Activated T-helper 17 cell treated with anti-CD3 and anti-CD28 coated beads, Interleukin-2, amount 50 U/mL, for 72 hours (primary cell): ENCODE results near the gene DAAM2. TPM values are rescaled to one million over a fixed set of nuclear protein-coding genes. Genes with fewer than 3 reads are reported as not detected.

Source experiments
- ATAC-seq: fragments of 150-1000 bp; cut with Tn5 transposase; replicated peaks from 2 replicates; pipeline ENCODE4 v1.10.0; 2021; ENCODE audit warnings: mild to moderate bottlenecking, moderate library complexity
- H3K27ac Mint-ChIP-seq: one replicate; pipeline ENCODE4 v1.8.0; 2022; ENCODE audit warnings: mixed read lengths
- H3K27me3 Mint-ChIP-seq: one replicate; pipeline ENCODE4 v1.8.0; 2022; ENCODE audit warnings: mixed read lengths
- H3K36me3 Mint-ChIP-seq: one replicate; pipeline ENCODE4 v1.8.0; 2022; ENCODE audit warnings: low read depth, mild to moderate bottlenecking, mixed read lengths
- H3K4me1 Mint-ChIP-seq: one replicate; pipeline ENCODE4 v1.8.0; 2022; ENCODE audit warnings: mixed read lengths
- H3K4me3 Mint-ChIP-seq: one replicate; pipeline ENCODE4 v1.8.0; 2022; ENCODE audit warnings: mild to moderate bottlenecking, mixed read lengths
- H3K9me3 Mint-ChIP-seq: one replicate; pipeline ENCODE4 v1.8.0; 2022; ENCODE audit warnings: mixed read lengths
- total RNA-seq, 2 donors: library from RNA; stranded (reverse); gene quantifications; one replicate each; pipeline ENCODE4 v1.2.3, GENCODE V29; 2022

The DAAM2 gene
- total RNA-seq, 2 donors from 2014 or later, result not detected

DNA sequence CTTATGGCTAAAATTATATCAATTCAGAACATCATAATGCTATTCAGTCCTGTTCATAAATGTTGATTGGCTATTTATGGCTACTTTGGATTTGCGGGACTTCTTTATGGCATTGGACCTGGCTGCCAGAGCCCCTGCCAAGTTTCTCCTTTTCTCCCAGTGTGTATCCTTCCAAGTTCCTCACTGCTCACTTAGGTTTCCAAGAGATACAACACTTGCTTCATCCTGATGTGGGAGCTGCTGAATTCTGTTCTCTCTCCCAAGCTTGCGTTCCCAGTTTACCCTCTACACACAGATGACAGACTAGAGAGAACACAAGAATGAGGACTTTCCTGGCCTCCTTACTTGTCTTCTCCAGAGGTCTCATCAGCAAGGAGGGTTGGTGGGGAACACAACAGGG is 18.4 kb upstream of the DAAM2 start:
- no peak for ATAC-seq

GRCh38 chr6:39776581-39776980 is 15.6 kb upstream of the DAAM2 start:
- Mint-ChIP-seq H3K4me1 (no peaks in the 10 kb centered on the region), H3K4me3 (no peak overlapping the region), H3K9me3 (no peaks in the 10 kb centered on the region), H3K27ac (no peak overlapping the region), H3K27me3 (peaks cover 4% of the 10 kb centered on the region), H3K36me3 (no peaks in the 10 kb centered on the region)
- no peak for ATAC-seq

More for the DNA sequence above, 18.4 kb upstream of the DAAM2 start:
- Mint-ChIP-seq H3K27ac (no peak overlapping the region), H3K36me3 (no peaks in the 10 kb centered on the region), H3K4me1 (no peaks in the 10 kb centered on the region), H3K4me3 (no peak overlapping the region), H3K27me3 (peaks cover 15% of the 10 kb centered on the region), H3K9me3 (no peaks in the 10 kb centered on the region)

GRCh38 chr6:39777218-39777617 is 15.0 kb upstream of the DAAM2 start:
- H3K9me3 Mint-ChIP-seq, result no peaks in the 10 kb centered on the region
- H3K4me1 Mint-ChIP-seq, result no peaks in the 10 kb centered on the region
- no peak overlapping the region for H3K4me3 Mint-ChIP-seq
- H3K27ac Mint-ChIP-seq, result no peak overlapping the region
- H3K27me3 Mint-ChIP-seq, result peaks cover 4% of the 10 kb centered on the region
- ATAC-seq, result no peak
- H3K36me3 Mint-ChIP-seq, result no peaks in the 10 kb centered on the region

DNA sequence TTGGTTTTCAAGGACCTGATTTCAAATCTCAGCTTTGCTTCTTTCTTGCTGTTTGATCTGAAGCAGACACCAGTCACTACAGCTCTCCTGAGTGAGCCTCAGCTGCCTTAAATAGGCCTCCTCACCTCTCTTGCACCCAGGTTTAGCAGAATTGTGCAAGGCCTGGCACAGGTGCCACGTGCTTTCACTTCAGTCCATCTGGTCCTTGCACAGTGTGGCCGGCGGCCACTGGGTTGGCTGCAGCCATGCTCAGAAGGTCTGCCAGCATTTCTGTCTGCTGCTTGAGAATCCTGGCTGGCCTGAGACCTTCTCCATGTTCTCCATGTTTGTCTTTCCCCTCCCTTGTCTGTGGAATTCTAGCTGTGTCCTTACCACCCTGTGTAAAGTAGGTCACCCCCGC is 14.5 kb upstream of the DAAM2 start:
- no peaks in the 10 kb centered on the region for H3K9me3 Mint-ChIP-seq
- H3K27ac Mint-ChIP-seq, result no peak overlapping the region
- no peaks in the 10 kb centered on the region for H3K36me3 Mint-ChIP-seq
- no peaks in the 10 kb centered on the region for H3K4me1 Mint-ChIP-seq
- peaks cover 4% of the 10 kb centered on the region for H3K27me3 Mint-ChIP-seq
- ATAC-seq, result no peak
- H3K4me3 Mint-ChIP-seq, result no peak overlapping the region

- Mint-ChIP-seq H3K4me1 (no peaks in the 10 kb centered on the region), H3K9me3 (peaks cover 7% of the 10 kb centered on the region), H3K27me3 (peaks cover 7% of the 10 kb centered on the region), H3K4me3 (no peak overlapping the region), H3K27ac (no peak overlapping the region), H3K36me3 (no peaks in the 10 kb centered on the region)
- no peak for ATAC-seq
These were observed 13.5 kb upstream of the DAAM2 start for GRCh38 chr6:39778581-39779255.

GRCh38 chr6:39785281-39785680 is 6.9 kb upstream of the DAAM2 start:
- no peak for ATAC-seq
- Mint-ChIP-seq H3K36me3 (no peaks in the 10 kb centered on the region), H3K4me1 (no peaks in the 10 kb centered on the region), H3K27ac (no peak overlapping the region), H3K4me3 (no peak overlapping the region), H3K27me3 (peaks cover 3% of the 10 kb centered on the region), H3K9me3 (peaks cover 7% of the 10 kb centered on the region)

GRCh38 chr6:39786649-39787048 is 5.5 kb upstream of the DAAM2 start:
- ATAC-seq, result no peak
- Mint-ChIP-seq H3K36me3 (no peaks in the 10 kb centered on the region), H3K4me3 (no peak overlapping the region), H3K27ac (no peak overlapping the region), H3K27me3 (peaks cover 14% of the 10 kb centered on the region), H3K4me1 (no peaks in the 10 kb centered on the region), H3K9me3 (peaks cover 7% of the 10 kb centered on the region)

- no peak for ATAC-seq
- no peak overlapping the region for H3K4me3 Mint-ChIP-seq
- H3K9me3 Mint-ChIP-seq, result peaks cover 7% of the 10 kb centered on the region
- H3K27ac Mint-ChIP-seq, result no peak overlapping the region
- H3K27me3 Mint-ChIP-seq, result peaks cover 14% of the 10 kb centered on the region
- no peaks in the 10 kb centered on the region for H3K36me3 Mint-ChIP-seq
- no peaks in the 10 kb centered on the region for H3K4me1 Mint-ChIP-seq
These were observed 4.9 kb upstream of the DAAM2 start for GRCh38 chr6:39787322-39787721.

GRCh38 chr6:39790772-39791171 is 1.4 kb upstream of the DAAM2 start:
- ATAC-seq, result no peak
- Mint-ChIP-seq H3K27me3 (peaks cover 43% of the 10 kb centered on the region), H3K4me3 (no peak overlapping the region), H3K9me3 (no peaks in the 10 kb centered on the region), H3K4me1 (no peaks in the 10 kb centered on the region), H3K27ac (no peak overlapping the region), H3K36me3 (no peaks in the 10 kb centered on the region)

DNA sequence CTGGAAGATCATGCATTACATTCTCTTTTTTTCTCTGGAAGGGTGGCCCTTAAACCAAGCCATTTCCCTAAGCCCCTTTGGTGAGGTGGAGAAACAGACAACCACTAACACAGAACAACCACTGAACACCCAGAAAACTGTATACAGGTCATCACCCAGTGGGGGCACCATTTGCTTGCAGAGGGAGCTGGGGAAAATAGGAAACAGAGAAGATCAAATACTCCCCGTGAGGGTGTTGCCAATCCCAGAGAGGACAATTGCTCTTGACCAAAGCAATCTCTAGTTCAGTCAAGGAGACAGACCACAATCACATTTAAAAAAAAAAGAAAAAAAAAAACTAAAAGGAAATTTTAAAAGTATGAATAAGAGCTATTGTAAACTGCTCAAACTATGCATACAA is 865 bp upstream of the DAAM2 start:
- no peak overlapping the region for H3K27ac Mint-ChIP-seq

GRCh38 chr6:39792540-39793450 is 619 bp downstream of the DAAM2 start:
- Mint-ChIP-seq H3K36me3 (no peaks in the 10 kb centered on the region), H3K27ac (no peak overlapping the region), H3K4me1 (no peaks in the 10 kb centered on the region), H3K4me3 (no peak overlapping the region), H3K27me3 (peaks cover 46% of the 10 kb centered on the region), H3K9me3 (no peaks in the 10 kb centered on the region)
- no peak for ATAC-seq

More for the DNA sequence above, 865 bp upstream of the DAAM2 start:
- Mint-ChIP-seq H3K36me3 (no peaks in the 10 kb centered on the region), H3K4me3 (no peak overlapping the region), H3K27me3 (peaks cover 46% of the 10 kb centered on the region), H3K9me3 (no peaks in the 10 kb centered on the region), H3K4me1 (no peaks in the 10 kb centered on the region)
- ATAC-seq, result no peak

DNA sequence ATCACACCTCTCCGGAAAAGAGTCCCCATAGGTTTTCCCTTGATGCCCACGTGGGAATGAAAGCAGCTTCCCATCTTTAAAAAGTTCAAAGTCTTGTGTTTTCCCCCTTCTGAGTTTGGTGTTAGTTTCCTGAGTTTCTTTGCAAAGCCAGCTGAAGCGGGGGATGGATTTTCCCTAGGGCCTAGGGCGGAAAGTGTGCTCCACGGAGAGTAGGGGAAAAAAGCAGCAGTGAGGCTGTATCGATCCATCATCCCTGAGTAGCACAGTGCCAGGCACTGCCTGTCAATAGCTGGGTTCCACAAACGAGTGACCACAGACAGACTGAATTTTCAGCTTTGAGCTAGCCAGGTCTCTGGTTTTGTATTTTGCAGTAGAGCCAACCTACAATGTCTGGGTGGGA is 1.3 kb downstream of the DAAM2 start:
- no peak overlapping the region for H3K27ac Mint-ChIP-seq
- H3K9me3 Mint-ChIP-seq, result no peaks in the 10 kb centered on the region
- no peak overlapping the region for H3K4me3 Mint-ChIP-seq
- ATAC-seq, result no peak
- no peaks in the 10 kb centered on the region for H3K36me3 Mint-ChIP-seq
- H3K27me3 Mint-ChIP-seq, result peaks cover 46% of the 10 kb centered on the region
- H3K4me1 Mint-ChIP-seq, result no peaks in the 10 kb centered on the region

DNA sequence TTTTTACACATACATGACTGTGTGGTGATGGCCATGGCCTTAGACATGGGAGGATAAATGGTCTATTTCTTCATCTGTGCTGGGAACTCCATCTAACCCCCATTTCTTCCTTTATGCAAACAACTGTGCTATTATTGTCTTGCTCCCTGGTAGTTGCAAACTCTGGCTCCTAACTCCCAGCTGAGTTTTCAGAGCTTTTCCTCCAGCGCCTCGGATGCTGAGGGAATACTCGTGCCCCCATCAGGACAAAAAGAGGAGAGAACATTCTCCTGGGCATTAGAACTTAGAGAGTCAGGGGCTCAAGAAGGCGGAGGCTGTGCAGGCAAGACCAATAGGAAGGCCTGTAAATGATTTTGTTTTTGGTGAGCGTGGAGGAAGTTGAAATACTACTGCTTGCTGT is 2.1 kb downstream of the DAAM2 start:
- no peak for ATAC-seq
- no peak overlapping the region for H3K4me3 Mint-ChIP-seq
- H3K9me3 Mint-ChIP-seq, result no peaks in the 10 kb centered on the region
- peaks cover 49% of the 10 kb centered on the region for H3K27me3 Mint-ChIP-seq
- no peaks in the 10 kb centered on the region for H3K36me3 Mint-ChIP-seq
- no peak overlapping the region for H3K27ac Mint-ChIP-seq
- no peaks in the 10 kb centered on the region for H3K4me1 Mint-ChIP-seq

DNA sequence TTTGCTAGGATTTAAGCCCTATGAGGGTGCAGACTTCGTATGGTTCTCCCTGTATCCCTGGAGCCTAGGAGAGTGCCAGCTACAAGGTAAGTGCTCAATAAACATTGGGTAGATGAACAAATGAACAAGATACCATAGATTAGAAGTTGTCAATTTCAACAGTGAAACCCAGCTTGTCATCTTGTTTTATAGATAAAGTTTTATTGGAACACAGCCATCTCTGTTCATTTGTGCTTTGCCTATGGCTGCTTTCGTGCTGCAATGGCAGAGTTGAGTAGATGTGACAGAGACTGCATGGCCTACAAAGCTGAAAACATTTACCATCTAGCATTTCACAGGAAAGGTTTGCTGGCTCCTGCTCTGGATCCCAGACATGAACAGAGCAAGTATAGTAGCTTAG is 5.6 kb downstream of the DAAM2 start:
- H3K27me3 Mint-ChIP-seq, result peaks cover 34% of the 10 kb centered on the region
- H3K4me1 Mint-ChIP-seq, result no peaks in the 10 kb centered on the region
- H3K36me3 Mint-ChIP-seq, result no peaks in the 10 kb centered on the region
- H3K4me3 Mint-ChIP-seq, result no peak overlapping the region
- H3K9me3 Mint-ChIP-seq, result no peaks in the 10 kb centered on the region
- ATAC-seq, result no peak
- no peak overlapping the region for H3K27ac Mint-ChIP-seq
